Measurements from ENCODE around the gene ADO.

Gene ADO

DNA sequence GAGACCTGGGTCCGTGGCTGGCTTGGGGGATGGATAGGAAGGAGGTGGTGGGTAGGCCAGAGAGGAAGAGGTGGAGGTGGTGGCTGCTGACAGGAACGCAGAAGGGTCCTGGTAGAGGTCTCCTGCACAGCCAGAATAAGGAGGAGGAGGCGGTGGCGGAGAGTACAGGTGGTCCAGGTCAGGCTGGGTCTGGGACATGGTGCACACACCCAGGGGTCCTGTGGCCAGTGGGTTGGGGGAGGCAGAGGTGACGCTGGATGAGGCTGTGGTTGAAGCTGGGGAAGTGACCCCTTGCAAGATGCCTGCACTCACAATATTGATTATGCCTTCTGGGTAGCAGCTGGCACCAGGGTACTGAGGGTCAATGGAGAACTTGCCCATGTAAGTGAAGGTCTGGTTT, 9.5 kb downstream of the ADO start:
- H3K4me2 ChIP-seq (ENCODE audit: low read length) = no peak overlapping the region
- H2BK120ac ChIP-seq (ENCODE audit: low read depth, low read length) = no peak overlapping the region
- no peak overlapping the region for H3K56ac ChIP-seq (ENCODE audit: low read length)
- H3K36me3 ChIP-seq (ENCODE audit: control insufficient read depth, insufficient read depth, low read length) = no peaks in the 10 kb centered on the region
- H3K9ac ChIP-seq (ENCODE audit: low read length) = no peak overlapping the region
- H3K4me1 ChIP-seq (ENCODE audit: control insufficient read depth, low read depth, low read length) = no peaks in the 10 kb centered on the region
- no peak overlapping the region for H2AK5ac ChIP-seq (ENCODE audit: low read length)
- H2BK5ac ChIP-seq (ENCODE audit: low read length) = no peak overlapping the region
- H3K23ac ChIP-seq (ENCODE audit: low read length) = no peak overlapping the region
- no peaks in the 10 kb centered on the region for H3K79me1 ChIP-seq (ENCODE audit: low read length)
- WGBS (ENCODE audit: extremely low coverage, insufficient coverage, low lambda C conversion rate) = no CpG with 5 or more reads among the region's 5 CpGs
- peaks cover 18% of the 10 kb centered on the region for H3K27me3 ChIP-seq (ENCODE audit: insufficient read depth, low read length, poor library complexity)
- H3K4me3 ChIP-seq (ENCODE audit: low read length) = no peak overlapping the region
- H3K18ac ChIP-seq (ENCODE audit: low read length) = no peak overlapping the region
- no peak overlapping the region for H2BK15ac ChIP-seq (replicated peaks; ENCODE audit: low read depth)
- DNase-seq = no peak
- H4K5ac ChIP-seq (ENCODE audit: low read length) = no peak overlapping the region
- H3K79me2 ChIP-seq (ENCODE audit: control insufficient read depth, insufficient read depth, low read length) = no peaks in the 10 kb centered on the region
- H4K8ac ChIP-seq (ENCODE audit: low read depth, low read length) = no peak overlapping the region
- H3K27ac ChIP-seq (ENCODE audit: low read depth, low read length) = no peak overlapping the region
- H3K4ac ChIP-seq (ENCODE audit: low read depth, low read length) = no peak overlapping the region

DNA sequence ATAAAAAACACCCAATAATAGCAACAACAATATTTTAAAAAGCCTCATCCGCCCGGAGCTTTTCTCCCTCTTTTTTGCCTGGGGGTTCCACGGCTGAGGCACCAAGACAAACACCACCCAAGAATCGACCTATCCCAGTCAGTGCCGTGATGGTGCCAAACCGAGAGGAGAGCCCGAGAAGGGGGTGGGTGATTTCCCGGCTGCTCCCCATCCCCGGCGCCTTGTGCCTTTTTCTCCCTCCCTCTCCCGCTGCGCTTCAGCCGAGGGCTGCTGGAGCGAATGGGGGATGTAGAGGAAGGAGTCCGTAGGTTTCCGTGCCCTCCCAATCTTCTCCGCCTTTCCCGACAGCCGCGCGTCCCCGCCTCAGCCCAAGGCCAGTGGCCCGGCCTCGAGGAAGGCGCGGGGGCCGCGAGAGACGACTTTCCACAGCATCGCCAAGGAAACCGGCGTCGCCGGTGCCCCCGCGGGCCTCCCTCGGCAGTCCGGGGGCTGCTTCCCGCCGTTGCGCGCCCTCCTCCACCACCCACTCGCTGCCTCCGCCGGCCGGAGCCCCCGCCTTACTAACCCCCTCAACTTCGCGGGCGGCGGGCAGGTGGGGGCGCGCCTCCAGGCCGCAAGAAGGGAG, 10.3 kb downstream of the ADO start:
- H2BK15ac ChIP-seq (replicated peaks; ENCODE audit: low read depth) = no peak overlapping the region
- WGBS (ENCODE audit: extremely low coverage, insufficient coverage, low lambda C conversion rate) = no CpG with 5 or more reads among the region's 54 CpGs
- H3K4me1 ChIP-seq (ENCODE audit: control insufficient read depth, low read depth, low read length) = no peaks in the 10 kb centered on the region
- no peak overlapping the region for H2BK120ac ChIP-seq (ENCODE audit: low read depth, low read length)
- no peaks in the 10 kb centered on the region for H3K79me2 ChIP-seq (ENCODE audit: control insufficient read depth, insufficient read depth, low read length)
- no peak overlapping the region for H3K23ac ChIP-seq (ENCODE audit: low read length)
- no peaks in the 10 kb centered on the region for H3K79me1 ChIP-seq (ENCODE audit: low read length)
- H4K8ac ChIP-seq (ENCODE audit: low read depth, low read length) = no peak overlapping the region
- no peak overlapping the region for H2AK5ac ChIP-seq (ENCODE audit: low read length)
- no peak overlapping the region for H3K4ac ChIP-seq (ENCODE audit: low read depth, low read length)
- no peak overlapping the region for H2BK5ac ChIP-seq (ENCODE audit: low read length)
- H3K4me2 ChIP-seq (ENCODE audit: low read length) = peak overlapping the region; percentile 78
- peak overlapping the region; percentile 69 for H3K56ac ChIP-seq (ENCODE audit: low read length)
- no peak overlapping the region for H3K27ac ChIP-seq (ENCODE audit: low read depth, low read length)
- H4K5ac ChIP-seq (ENCODE audit: low read length) = no peak overlapping the region
- peak; percentile 23 for DNase-seq
- H3K27me3 ChIP-seq (ENCODE audit: insufficient read depth, low read length, poor library complexity) = peaks cover 24% of the 10 kb centered on the region
- peak overlapping the region; percentile 46 for H3K9ac ChIP-seq (ENCODE audit: low read length)
- H3K4me3 ChIP-seq (ENCODE audit: low read length) = no peak overlapping the region
- H3K36me3 ChIP-seq (ENCODE audit: control insufficient read depth, insufficient read depth, low read length) = no peaks in the 10 kb centered on the region
- no peak overlapping the region for H3K18ac ChIP-seq (ENCODE audit: low read length)

DNA sequence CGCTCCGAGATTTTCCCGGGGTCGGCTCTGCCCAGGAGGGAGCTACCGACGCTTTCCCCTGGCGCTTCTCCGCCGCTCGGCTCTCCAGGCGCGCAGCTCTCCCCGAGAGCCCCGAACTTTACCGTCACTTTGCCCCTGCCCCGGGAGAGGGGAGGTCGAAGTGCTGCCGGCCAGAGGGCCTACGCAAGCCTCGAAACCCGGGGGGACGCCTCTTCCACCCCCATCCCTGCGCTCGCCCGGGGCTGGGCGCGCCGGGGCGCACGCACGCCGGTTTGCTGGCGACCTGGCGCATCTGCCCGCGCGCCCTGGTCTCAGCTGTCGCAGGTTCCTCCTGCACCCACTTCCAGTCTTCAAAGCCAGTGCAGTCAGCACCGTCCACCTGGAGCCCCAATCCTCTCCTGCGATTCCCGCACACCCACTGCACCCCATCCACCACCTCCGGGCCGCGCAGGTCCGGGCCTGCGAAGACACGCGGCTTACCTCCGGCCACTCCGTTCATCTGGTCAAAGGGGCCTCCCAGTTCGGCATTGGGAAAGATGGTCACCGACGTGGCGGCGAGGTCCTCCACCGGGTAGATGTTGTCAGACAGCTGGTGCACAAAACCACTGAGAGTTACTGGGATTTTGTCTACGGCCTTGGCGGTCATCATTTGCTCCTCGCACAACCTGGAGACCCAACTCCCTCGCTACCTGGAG, 11.0 kb downstream of the ADO start:
- H2BK15ac ChIP-seq (replicated peaks; ENCODE audit: low read depth) = no peak overlapping the region
- WGBS (ENCODE audit: extremely low coverage, insufficient coverage, low lambda C conversion rate) = no CpG with 5 or more reads among the region's 60 CpGs
- no peak overlapping the region for H2AK5ac ChIP-seq (ENCODE audit: low read length)
- no peaks in the 10 kb centered on the region for H3K79me1 ChIP-seq (ENCODE audit: low read length)
- H2BK5ac ChIP-seq (ENCODE audit: low read length) = no peak overlapping the region
- H4K8ac ChIP-seq (ENCODE audit: low read depth, low read length) = no peak overlapping the region
- peaks cover 26% of the 10 kb centered on the region for H3K27me3 ChIP-seq (ENCODE audit: insufficient read depth, low read length, poor library complexity)
- no peak overlapping the region for H3K18ac ChIP-seq (ENCODE audit: low read length)
- DNase-seq = peak; percentile 39
- peak overlapping the region; percentile 78 for H3K4me2 ChIP-seq (ENCODE audit: low read length)
- peak overlapping the region; percentile 46 for H3K9ac ChIP-seq (ENCODE audit: low read length)
- no peaks in the 10 kb centered on the region for H3K79me2 ChIP-seq (ENCODE audit: control insufficient read depth, insufficient read depth, low read length)
- H3K4ac ChIP-seq (ENCODE audit: low read depth, low read length) = no peak overlapping the region
- H3K56ac ChIP-seq (ENCODE audit: low read length) = peak overlapping the region; percentile 69
- no peak overlapping the region for H4K5ac ChIP-seq (ENCODE audit: low read length)
- H2BK120ac ChIP-seq (ENCODE audit: low read depth, low read length) = no peak overlapping the region
- no peak overlapping the region for H3K27ac ChIP-seq (ENCODE audit: low read depth, low read length)
- H3K36me3 ChIP-seq (ENCODE audit: control insufficient read depth, insufficient read depth, low read length) = no peaks in the 10 kb centered on the region
- no peak overlapping the region for H3K4me3 ChIP-seq (ENCODE audit: low read length)
- H3K4me1 ChIP-seq (ENCODE audit: control insufficient read depth, low read depth, low read length) = no peaks in the 10 kb centered on the region
- no peak overlapping the region for H3K23ac ChIP-seq (ENCODE audit: low read length)

DNA sequence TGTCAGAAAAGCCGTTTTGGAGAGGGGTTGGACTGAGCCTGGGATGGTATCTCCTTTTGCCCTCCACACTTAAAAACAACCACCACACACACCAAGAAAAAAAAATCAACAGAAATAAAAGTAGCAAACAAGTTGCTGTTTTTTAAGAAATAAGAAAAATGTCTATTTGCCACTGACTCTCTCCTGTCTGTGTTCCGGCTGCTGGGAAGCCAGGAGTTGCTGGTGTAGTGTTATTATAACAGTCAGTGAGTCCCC, 11.5 kb downstream of the ADO start:
- H2BK120ac ChIP-seq (ENCODE audit: low read depth, low read length) = no peak overlapping the region
- H3K4me1 ChIP-seq (ENCODE audit: control insufficient read depth, low read depth, low read length) = no peaks in the 10 kb centered on the region
- H3K9ac ChIP-seq (ENCODE audit: low read length) = no peak overlapping the region
- no peaks in the 10 kb centered on the region for H3K36me3 ChIP-seq (ENCODE audit: control insufficient read depth, insufficient read depth, low read length)
- H3K27me3 ChIP-seq (ENCODE audit: insufficient read depth, low read length, poor library complexity) = peaks cover 26% of the 10 kb centered on the region
- no peak overlapping the region for H3K4me3 ChIP-seq (ENCODE audit: low read length)
- H3K4ac ChIP-seq (ENCODE audit: low read depth, low read length) = no peak overlapping the region
- no peak overlapping the region for H3K18ac ChIP-seq (ENCODE audit: low read length)
- no peak overlapping the region for H4K8ac ChIP-seq (ENCODE audit: low read depth, low read length)
- DNase-seq = no peak
- no peaks in the 10 kb centered on the region for H3K79me1 ChIP-seq (ENCODE audit: low read length)
- no peak overlapping the region for H2BK15ac ChIP-seq (replicated peaks; ENCODE audit: low read depth)
- H3K79me2 ChIP-seq (ENCODE audit: control insufficient read depth, insufficient read depth, low read length) = no peaks in the 10 kb centered on the region
- no CpG with 5 or more reads among the region's 2 CpGs for WGBS (ENCODE audit: extremely low coverage, insufficient coverage, low lambda C conversion rate)
- no peak overlapping the region for H3K56ac ChIP-seq (ENCODE audit: low read length)
- no peak overlapping the region for H2BK5ac ChIP-seq (ENCODE audit: low read length)
- H3K4me2 ChIP-seq (ENCODE audit: low read length) = peak overlapping the region; percentile 78
- no peak overlapping the region for H2AK5ac ChIP-seq (ENCODE audit: low read length)
- no peak overlapping the region for H4K5ac ChIP-seq (ENCODE audit: low read length)
- H3K27ac ChIP-seq (ENCODE audit: low read depth, low read length) = no peak overlapping the region
- no peak overlapping the region for H3K23ac ChIP-seq (ENCODE audit: low read length)

DNA sequence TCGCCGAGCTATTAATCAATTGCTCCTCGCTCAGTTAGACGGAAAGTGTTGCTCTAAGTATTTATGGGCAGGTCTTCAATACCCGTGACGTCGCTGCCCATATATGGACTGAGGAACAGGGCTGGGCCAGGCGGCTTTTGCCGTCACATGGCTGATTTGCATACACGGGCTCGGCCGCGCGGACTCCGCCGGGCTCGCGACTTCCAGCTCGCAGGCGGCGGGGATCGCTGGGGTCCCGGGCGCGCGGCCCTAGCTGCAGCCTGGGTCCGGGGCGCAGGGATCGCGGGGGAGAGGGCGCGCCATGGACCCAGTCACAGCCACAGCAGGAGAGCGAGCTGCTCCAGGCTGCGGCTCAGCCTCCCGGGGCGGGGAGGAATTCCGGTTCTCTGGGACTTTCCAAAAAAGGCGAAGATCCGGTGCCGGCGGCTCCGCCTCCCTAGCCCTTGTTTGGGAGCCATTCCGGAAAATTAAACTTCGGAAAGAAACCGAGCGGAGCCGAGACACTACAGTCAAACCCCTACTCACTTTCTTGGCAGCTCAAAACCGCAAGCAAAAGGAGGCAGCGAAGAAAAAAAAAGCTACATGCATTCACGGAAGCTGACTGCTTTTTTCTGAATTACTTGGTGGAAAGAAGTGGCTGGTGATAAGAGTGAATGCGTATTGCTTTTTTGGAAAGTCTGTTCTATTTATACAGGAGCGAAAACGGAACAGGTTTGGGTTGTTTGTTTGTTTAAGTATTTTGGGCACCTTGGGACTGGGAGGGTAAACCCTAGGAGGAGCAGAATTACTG, 12.0 kb downstream of the ADO start, which contains the start of gene EGR2:
Gene EGR2 (minus strand): TSS at position 36 of the 790 bp plus-strand sequence. CDS start 337 bp downstream, outside the sequence.
- no peak within 1 kb of the TSS for H3K4ac ChIP-seq (ENCODE audit: low read depth, low read length)
- H3K27me3 ChIP-seq (ENCODE audit: insufficient read depth, low read length, poor library complexity) = peaks cover 26% of the 10 kb centered on the region
- no peak within 1 kb of the TSS for H4K5ac ChIP-seq (ENCODE audit: low read length)
- peak within 1 kb of the TSS; percentile 69 for H3K56ac ChIP-seq (ENCODE audit: low read length)
- H3K4me2 ChIP-seq (ENCODE audit: low read length) = peak within 1 kb of the TSS; percentile 78
- no peaks in the 10 kb centered on the region for H3K79me2 ChIP-seq (ENCODE audit: control insufficient read depth, insufficient read depth, low read length)
- H3K36me3 ChIP-seq (ENCODE audit: control insufficient read depth, insufficient read depth, low read length) = no peaks in the 10 kb centered on the region
- H2BK120ac ChIP-seq (ENCODE audit: low read depth, low read length) = no peak within 1 kb of the TSS
- H3K18ac ChIP-seq (ENCODE audit: low read length) = peak within 1 kb of the TSS; percentile 81
- no peak within 1 kb of the TSS for H2BK5ac ChIP-seq (ENCODE audit: low read length)
- H3K4me3 ChIP-seq (ENCODE audit: low read length) = peak within 1 kb of the TSS; percentile 28
- no peak within 1 kb of the TSS for H3K27ac ChIP-seq (ENCODE audit: low read depth, low read length)
- no peaks in the 10 kb centered on the region for H3K4me1 ChIP-seq (ENCODE audit: control insufficient read depth, low read depth, low read length)
- no peak within 1 kb of the TSS for H2AK5ac ChIP-seq (ENCODE audit: low read length)
- no peak within 1 kb of the TSS for H4K8ac ChIP-seq (ENCODE audit: low read depth, low read length)
- no peaks in the 10 kb centered on the region for H3K79me1 ChIP-seq (ENCODE audit: low read length)
- DNase-seq = peak; percentile 95
- WGBS (ENCODE audit: extremely low coverage, insufficient coverage, low lambda C conversion rate) = no CpG with 5 or more reads among the region's 53 CpGs
- peak within 1 kb of the TSS; percentile 47 for H3K9ac ChIP-seq (ENCODE audit: low read length)
- H3K23ac ChIP-seq (ENCODE audit: low read length) = no peak within 1 kb of the TSS
- H2BK15ac ChIP-seq (replicated peaks; ENCODE audit: low read depth) = no peak within 1 kb of the TSS

All from mesendoderm (in vitro differentiated cells).